ENCODE results near the gene SMAD6. TPM values are rescaled to one million over a fixed set of nuclear protein-coding genes. Genes with fewer than 3 reads are reported as not detected.

The SMAD6 gene
- total and polyA plus RNA-seq, 12 donors: 1.9 to 31.9 (median 7.4) TPM

GRCh38 chr15:66701422-66702034, 508 bp upstream of the SMAD6 start:
- no peaks in the 10 kb centered on the region for H3K27me3 ChIP-seq
- WGBS, 4 donors: 0% methylated on average over 3 to 48 of the region's 48 CpGs
- H3K36me3 ChIP-seq (replicated peaks in 1 of 2): no peaks in the 10 kb centered on the region
- H3K9me3 ChIP-seq (replicated peaks in 1 of 3): no peaks in the 10 kb centered on the region
- H3K4me1 ChIP-seq (replicated peaks in 1 of 2): peaks cover 4 to 23% of the 10 kb centered on the region in 2 donors
- H3K27ac ChIP-seq: peak overlapping the region in 4 of 5 donors; percentile 42 to 90 (median 61)
- intact Hi-C loops (cut with DNase I): loop anchor here (10.0 kb wide), 2 partner anchors 143 to 153 kb away; no protein-coding TSS in a partner anchor
- peak overlapping the region in 3 of 4 donors; percentile 58 to 86 (median 67) for H3K4me3 ChIP-seq
- no peak for TF ChIP-seq CTCF (IDR thresholded peaks at IDR 0.05)
- TF ChIP-seq POLR2A (IDR thresholded peaks at IDR 0.05): no peak
- DNase-seq: peak in 6 of 7 donors; percentile 42 to 49 (median 44)

DNA sequence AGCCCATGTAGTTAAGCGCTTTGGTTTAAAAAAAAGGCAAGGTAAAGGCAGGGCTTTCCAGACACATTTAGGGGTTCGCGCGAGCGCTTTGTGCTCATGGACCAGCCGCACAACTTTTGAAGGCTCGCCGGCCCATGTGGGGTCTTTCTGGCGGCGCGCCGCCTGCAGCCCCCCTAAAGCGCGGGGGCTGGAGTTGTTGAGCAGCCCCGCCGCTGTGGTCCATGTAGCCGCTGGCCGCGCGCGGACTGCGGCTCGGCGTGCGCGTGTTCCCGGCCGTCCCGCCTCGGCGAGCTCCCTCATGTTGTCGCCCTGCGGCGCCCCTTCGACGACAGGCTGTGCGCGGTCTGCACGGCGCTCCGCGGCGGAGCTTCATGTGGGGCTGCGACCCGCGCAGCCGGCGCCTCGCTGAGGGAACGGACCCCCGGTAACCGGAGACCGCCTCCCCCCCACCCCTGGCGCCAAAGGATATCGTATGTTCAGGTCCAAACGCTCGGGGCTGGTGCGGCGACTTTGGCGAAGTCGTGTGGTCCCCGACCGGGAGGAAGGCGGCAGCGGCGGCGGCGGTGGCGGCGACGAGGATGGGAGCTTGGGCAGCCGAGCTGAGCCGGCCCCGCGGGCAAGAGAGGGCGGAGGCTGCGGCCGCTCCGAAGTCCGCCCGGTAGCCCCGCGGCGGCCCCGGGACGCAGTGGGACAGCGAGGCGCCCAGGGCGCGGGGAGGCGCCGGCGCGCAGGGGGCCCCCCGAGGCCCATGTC, 927 bp downstream of the SMAD6 start:
- H3K4me1 ChIP-seq (replicated peaks in 1 of 2): peaks cover 4 to 25% of the 10 kb centered on the region in 2 donors
- intact Hi-C loops (cut with DNase I): loop anchor here (10.0 kb wide), 2 partner anchors 142 to 152 kb away; no protein-coding TSS in a partner anchor

GRCh38 chr15:66703540-66703941, 1.5 kb downstream of the SMAD6 start:
- peaks cover 4 to 25% of the 10 kb centered on the region in 2 donors for H3K4me1 ChIP-seq (replicated peaks in 1 of 2)
- peak overlapping the region in 2 of 4 donors; percentile 58 to 67 for H3K4me3 ChIP-seq
- DNase-seq: peak in 4 of 7 donors; percentile 42 to 49 (median 44)
- TF ChIP-seq POLR2A (IDR thresholded peaks at IDR 0.05) (no peak), CTCF (IDR thresholded peaks at IDR 0.05) (no peak)
- peak overlapping the region in 2 of 5 donors; percentile 21 to 63 for H3K27ac ChIP-seq
- H3K27me3 ChIP-seq: no peaks in the 10 kb centered on the region
- no peaks in the 10 kb centered on the region for H3K9me3 ChIP-seq (replicated peaks in 1 of 3)
- no peaks in the 10 kb centered on the region for H3K36me3 ChIP-seq (replicated peaks in 1 of 2)
- WGBS, 4 donors: 0 to 1% methylated on average over 47 to 59 of the region's 59 CpGs; no CpG with 5 or more reads in 2 of the 4 donors
- intact Hi-C loops (cut with DNase I): loop anchor here (10.0 kb wide), 2 partner anchors 141 to 151 kb away; no protein-coding TSS in a partner anchor

More for the DNA sequence above, 927 bp downstream of the SMAD6 start:
- no peaks in the 10 kb centered on the region for H3K27me3 ChIP-seq
- no peak for DNase-seq
- H3K4me3 ChIP-seq: peak overlapping the region in 2 of 4 donors; percentile 58 to 67
- TF ChIP-seq CTCF (IDR thresholded peaks at IDR 0.05) (no peak), POLR2A (IDR thresholded peaks at IDR 0.05) (no peak)
- H3K9me3 ChIP-seq (replicated peaks in 1 of 3): no peaks in the 10 kb centered on the region
- WGBS, 4 donors: 1% methylated on average over 25 to 95 of the region's 95 CpGs
- peak overlapping the region; percentile 16 to 72 (median 21) for H3K27ac ChIP-seq
- H3K36me3 ChIP-seq (replicated peaks in 1 of 2): no peaks in the 10 kb centered on the region
